Spleen (tissue), 11 donors: ENCODE data around the gene AGBL3. TPM values are rescaled to one million over a fixed set of nuclear protein-coding genes. Genes with fewer than 3 reads are reported as not detected.

Experiments
- DNase-seq: peaks from one replicate; pipeline ENCODE4 v3.0.0-alpha.2; 2020
- H3K27ac ChIP-seq, 8 donors: fragments of 200-600 bp; sonication (generic) in 7 of 8; 1 replicate in 4 of 8; 2 replicates in 4 of 8; pipeline versions ENCODE4 v1.5.0 to v1.8.0; 2016 to 2021; ENCODE audit warnings: inconsistent platforms in 4 of 8, mild to moderate bottlenecking in 4 of 8, moderate library complexity in 1 of 8
- H3K27me3 ChIP-seq, 7 donors: fragments of 200-600 bp; sonication (generic) in 6 of 7; replicated peaks in 1 of 7; 1 replicate in 4 of 7; 2 replicates in 3 of 7; pipeline versions ENCODE4 v1.5.0 to v1.8.0; 2016 to 2021; ENCODE audit warnings: inconsistent platforms in 3 of 7, mild to moderate bottlenecking in 1 of 7
- H3K36me3 ChIP-seq, 6 donors: fragments of 200-600 bp; sonication (generic) in 5 of 6; 1 replicate in 4 of 6; 2 replicates in 2 of 6; pipeline versions ENCODE4 v1.5.0 to v1.8.0; 2016 to 2021; ENCODE audit warnings: inconsistent platforms in 2 of 6
- H3K4me1 ChIP-seq, 6 donors: fragments of 200-600 bp; sonication (generic) in 5 of 6; 1 replicate in 3 of 6; 2 replicates in 3 of 6; pipeline versions ENCODE4 v1.5.0 to v1.8.0; 2016 to 2021; ENCODE audit warnings: inconsistent platforms in 3 of 6
- H3K4me3 ChIP-seq, 8 donors: fragments of 200-600 bp; sonication (generic) in 7 of 8; 1 replicate in 4 of 8; 2 replicates in 4 of 8; pipeline versions ENCODE4 v1.5.0 to v1.8.0; 2016 to 2021; ENCODE audit warnings: inconsistent platforms in 4 of 8, mild to moderate bottlenecking in 4 of 8, moderate library complexity in 2 of 8
- H3K9me3 ChIP-seq, 8 donors: fragments of 200-600 bp; sonication (generic) in 7 of 8; 1 replicate in 4 of 8; 2 replicates in 4 of 8; pipeline versions ENCODE4 v1.5.0 to v1.8.0; 2016 to 2021; ENCODE audit warnings: inconsistent platforms in 4 of 8
- CTCF ChIP-seq, 11 experiments: fragments of 200-600 bp in 7 of 11; fragments of 450-650 bp in 4 of 11; sonication (generic) in 4 of 11; IDR thresholded peaks in 8 of 11; conservative IDR thresholded peaks in 3 of 11; 1 replicate in 7 of 11; 2 replicates in 4 of 11; pipeline versions ENCODE4 v1.4.0 to v1.8.0; 2016 to 2021; ENCODE audit warnings: antibody characterized with exemption in 11 of 11, inconsistent platforms in 4 of 11, mild to moderate bottlenecking in 1 of 11
- POLR2A ChIP-seq, 3 donors: fragments of 450-650 bp; IDR thresholded peaks; one replicate each; pipeline ENCODE4 v1.5.1; 2017; ENCODE audit warnings: antibody characterized with exemption in 3 of 3, mild to moderate bottlenecking in 1 of 3
- POLR2AphosphoS5 ChIP-seq, 3 donors: sonication (generic); formaldehyde crosslinking; IDR thresholded peaks; one replicate each; pipeline ENCODE4 v1.5.1; 2017; ENCODE audit warnings: antibody characterized with exemption in 3 of 3
- WGBS, 5 donors: extraction: QIAGEN DNeasy Blood & Tissue Kit in 3 of 5; methylation state at CpG; one replicate each; pipeline versions ENCODE4 v1.1.5 to v1.1.7; 2013 to 2018; 5-methylcytosine and 5-hydroxymethylcytosine counted together
- intact Hi-C: fragments of 100-400 bp; cut with DNase I; formaldehyde crosslinking; loops from one replicate; pipeline ENCODE4 v1.15.0; 2023; ENCODE audit warnings: low total_unique reads
- polyA plus RNA-seq, 3 donors: library from polyadenylated mRNA; stranded (reverse); fragments of 200-250 nt; gene quantifications; one replicate each; pipeline ENCODE4 v1.2.1, GENCODE V29; 2013
- total RNA-seq, 7 donors: library from RNA; depleted of rRNA in 3 of 7; stranded (reverse); fragments of >200 nt in 3 of 7; fragmentation: NEBNext Ultra II Directional in 4 of 7; extraction: Animal tissue kit (Norgen Biotek cat#: 25700) in 4 of 7; gene quantifications; one replicate each; pipeline versions ENCODE4 v1.1.0 to v1.2.1, GENCODE V29; 2016 to 2021
- donor health status: healthy with polysubstance abuse.
- donor health status: DM: no; HTN: no; CAD: no; lungs with moderate emphysema.
- donor health status: DM: no; HTN: no; CAD: no.
- donor health status: Bipolar disorder and iron deficiency.
- donor health status: healthy.
- donor health status: DM: no; HTN: no; CAD: no.
- donor health status: DM: yes; HTN: yes; CAD: no.

AGBL3 gene
- total and polyA plus RNA-seq, 10 donors = 1.2 to 12.9 (median 4.9) TPM

- peaks cover 0 to 15% (median 0%) of the 10 kb centered on the region in 6 donors for H3K36me3 ChIP-seq
- intact Hi-C loops = loop anchor here (5.0 to 10.0 kb wide), 2 partner anchors 256 to 308 kb away; no protein-coding TSS in a partner anchor
- TF ChIP-seq CTCF (IDR thresholded peaks at IDR 0.05 in 8 of 11, conservative IDR thresholded peaks at IDR 0.05 in 3 of 11) = no peak
- no peak for TF ChIP-seq POLR2AphosphoS5 (IDR thresholded peaks at IDR 0.05)
- no peak for TF ChIP-seq POLR2A (IDR thresholded peaks at IDR 0.05)
Measured at GRCh38 chr7:134942690-134943466, 43.4 kb upstream of the AGBL3 start.

GRCh38 chr7:134943785-134944400 lies 42.4 kb upstream of the AGBL3 start:
- TF ChIP-seq CTCF (IDR thresholded peaks at IDR 0.05 in 8 of 11, conservative IDR thresholded peaks at IDR 0.05 in 3 of 11) = peak in 6 of 11 experiments; percentile 30 to 44 (median 37)
- no peak for TF ChIP-seq POLR2AphosphoS5 (IDR thresholded peaks at IDR 0.05)
- H3K9me3 ChIP-seq = no peaks in the 10 kb centered on the region
- no peak for DNase-seq
- H3K27me3 ChIP-seq = no peaks in the 10 kb centered on the region
- H3K27ac ChIP-seq = no peak overlapping the region
- H3K4me3 ChIP-seq = no peak overlapping the region
- H3K36me3 ChIP-seq = peaks cover 0 to 20% (median 0%) of the 10 kb centered on the region in 6 donors
- no peaks in the 10 kb centered on the region for H3K4me1 ChIP-seq
- 36 to 51% (median 44%) methylated on average over 3 of the region's 3 CpGs for WGBS, 5 donors
- intact Hi-C loops = loop anchor here (5.0 to 10.0 kb wide), 2 partner anchors 257 to 309 kb away; no protein-coding TSS in a partner anchor

More at GRCh38 chr7:134942690-134943466, 43.4 kb upstream of the AGBL3 start:
- DNase-seq = no peak
- H3K27ac ChIP-seq = no peak overlapping the region
- no peak overlapping the region for H3K4me3 ChIP-seq
- H3K27me3 ChIP-seq = no peaks in the 10 kb centered on the region
- H3K9me3 ChIP-seq = no peaks in the 10 kb centered on the region
- no peaks in the 10 kb centered on the region for H3K4me1 ChIP-seq
- whole genome bisulfite sequencing, 5 donors = 66 to 81% (median 69%) methylated on average over 9 of the region's 9 CpGs

GRCh38 chr7:134945691-134946090 lies 40.6 kb upstream of the AGBL3 start:
- Histone ChIP-seq H3K27me3 (no peaks in the 10 kb centered on the region), H3K9me3 (no peaks in the 10 kb centered on the region), H3K27ac (no peak overlapping the region), H3K4me1 (no peaks in the 10 kb centered on the region), H3K36me3 (peaks cover 0 to 38% (median 3%) of the 10 kb centered on the region in 6 donors), H3K4me3 (no peak overlapping the region)
- TF ChIP-seq POLR2AphosphoS5 (IDR thresholded peaks at IDR 0.05) = no peak
- TF ChIP-seq POLR2A (IDR thresholded peaks at IDR 0.05) = no peak
- no peak for TF ChIP-seq CTCF (IDR thresholded peaks at IDR 0.05 in 8 of 11, conservative IDR thresholded peaks at IDR 0.05 in 3 of 11)
- WGBS, 5 donors = 69 to 90% (median 82%) methylated on average over 3 of the region's 3 CpGs
- intact Hi-C loops = loop anchor here (10.0 kb wide), 1 partner anchor 311 kb away; no protein-coding TSS in a partner anchor
- no peak for DNase-seq

- Histone ChIP-seq H3K27ac (no peak overlapping the region), H3K4me1 (no peaks in the 10 kb centered on the region), H3K4me3 (no peak overlapping the region), H3K27me3 (no peaks in the 10 kb centered on the region), H3K36me3 (peaks cover 0 to 44% (median 4%) of the 10 kb centered on the region in 6 donors), H3K9me3 (no peaks in the 10 kb centered on the region)
- 47 to 65% (median 63%) methylated on average over 2 of the region's 2 CpGs for WGBS, 5 donors
- intact Hi-C loops = loop anchor here (10.0 kb wide), 1 partner anchor 311 kb away; no protein-coding TSS in a partner anchor
- TF ChIP-seq POLR2AphosphoS5 (IDR thresholded peaks at IDR 0.05) (no peak), POLR2A (IDR thresholded peaks at IDR 0.05) (no peak), CTCF (IDR thresholded peaks at IDR 0.05 in 8 of 11, conservative IDR thresholded peaks at IDR 0.05 in 3 of 11) (no peak)
- no peak for DNase-seq
Measured at GRCh38 chr7:134946260-134946659, 40.0 kb upstream of the AGBL3 start.
